Panc1 (cell line): ENCODE measurements around the gene SMARCA2.

ENCODE experiments used
- CTCF ChIP-seq: fragments of 450-650 bp; IDR thresholded peaks from 2 replicates; pipeline ENCODE4 v1.5.1; 2017; ENCODE audit warnings: mild to moderate bottlenecking
- POLR2AphosphoS5 ChIP-seq: IDR thresholded peaks from 2 replicates; pipeline ENCODE4 v1.6.1; 2012; ENCODE audit warnings: mild to moderate bottlenecking, low read depth, low read length, moderate library complexity
- REST ChIP-seq, 2 experiments: IDR thresholded peaks; 2 replicates each; pipeline ENCODE4 v1.6.1; 2011 to 2012; ENCODE audit warnings: low read depth in 2 of 2, control low read depth in 1 of 2, low read length in 1 of 2, mild to moderate bottlenecking in 1 of 2, moderate library complexity in 1 of 2; ENCODE audit not compliant: insufficient read depth in 1 of 2
- SIN3A ChIP-seq: IDR thresholded peaks from 2 replicates; pipeline ENCODE4 v1.6.1; 2012; ENCODE audit warnings: low read depth, mild to moderate bottlenecking, low read length, moderate library complexity, borderline replicate concordance; ENCODE audit not compliant: insufficient read depth
- TCF7L2 ChIP-seq: IDR thresholded peaks from 2 replicates; pipeline ENCODE4 v1.6.1; 2011; ENCODE audit warnings: mild to moderate bottlenecking, low read depth, low read length, inconsistent platforms

- TF ChIP-seq CTCF: no peak
- TF ChIP-seq POLR2AphosphoS5: no peak
- TF ChIP-seq REST (IDR thresholded peaks at IDR 0.05; ENCODE audit: insufficient read depth in 1 of 2, low read depth in 2 of 2, low read length in 1 of 2): no peak
- TF ChIP-seq TCF7L2: no peak
- no peak for TF ChIP-seq SIN3A
Measured at GRCh38 chr9:2043881-2044462, 28.8 kb downstream of the SMARCA2 start.
